GM23248 (cell line): Measurements from ENCODE around the gene CST11. TPM values are rescaled to one million over a fixed set of nuclear protein-coding genes. Genes with fewer than 3 reads are reported as not detected.

Source experiments
- DNase-seq: peaks from one replicate; pipeline ENCODE4 v3.0.0-alpha.2; 2015
- H2AFZ ChIP-seq: fragments of 200-600 bp; sonication (generic); 2 replicates; pipeline ENCODE4 v1.6.1; 2016; ENCODE audit warnings: antibody characterized with exemption
- H3F3A ChIP-seq: fragments of 200-600 bp; sonication (generic); 2 replicates; pipeline ENCODE4 v1.6.1; 2016; ENCODE audit warnings: mild to moderate bottlenecking, antibody characterized with exemption, mixed run types; ENCODE audit not compliant: insufficient read depth
- H3K27ac ChIP-seq: fragments of 200-600 bp; sonication (generic); 2 replicates; pipeline ENCODE4 v1.5.1; 2016; ENCODE audit warnings: mild to moderate bottlenecking
- H3K27me3 ChIP-seq: fragments of 200-600 bp; sonication (generic); replicated peaks from 2 replicates; pipeline ENCODE4 v1.6.1; 2016; ENCODE audit warnings: mild to moderate bottlenecking; ENCODE audit not compliant: insufficient read depth
- H3K36me3 ChIP-seq: fragments of 200-600 bp; sonication (generic); 2 replicates; pipeline ENCODE4 v1.6.1; 2016; ENCODE audit warnings: low read depth, mild to moderate bottlenecking
- H3K4me1 ChIP-seq: fragments of 200-600 bp; sonication (generic); 2 replicates; pipeline ENCODE4 v1.6.1; 2016; ENCODE audit warnings: mild to moderate bottlenecking; ENCODE audit not compliant: insufficient read depth
- H3K4me2 ChIP-seq: fragments of 200-600 bp; sonication (generic); one replicate; pipeline ENCODE4 v1.6.1; 2016; ENCODE audit warnings: mild to moderate bottlenecking; ENCODE audit not compliant: unreplicated experiment
- H3K4me3 ChIP-seq: fragments of 200-600 bp; sonication (generic); 2 replicates; pipeline ENCODE4 v1.5.1; 2016; ENCODE audit warnings: mild to moderate bottlenecking
- H3K79me2 ChIP-seq: fragments of 200-600 bp; sonication (generic); 2 replicates; pipeline ENCODE4 v1.6.1; 2016; ENCODE audit warnings: mild to moderate bottlenecking; ENCODE audit not compliant: insufficient read depth
- H3K9ac ChIP-seq: fragments of 200-600 bp; sonication (generic); 2 replicates; pipeline ENCODE4 v1.6.1; 2016; ENCODE audit warnings: mild to moderate bottlenecking
- H3K9me2 ChIP-seq: fragments of 200-600 bp; sonication (generic); 2 replicates; pipeline ENCODE4 v1.6.1; 2016; ENCODE audit warnings: mixed run types, mild to moderate bottlenecking, moderate library complexity; ENCODE audit not compliant: insufficient read depth
- H3K9me3 ChIP-seq: fragments of 200-600 bp; sonication (generic); one replicate; pipeline ENCODE4 v1.6.1; 2017; ENCODE audit warnings: low read depth
- H4K20me1 ChIP-seq: fragments of 200-600 bp; sonication (generic); 2 replicates; pipeline ENCODE4 v1.6.0; 2016; ENCODE audit not compliant: insufficient read depth
- EZH2 ChIP-seq: fragments of 200-600 bp; sonication (generic); IDR thresholded peaks from 2 replicates; pipeline ENCODE4 v1.6.1; 2018; ENCODE audit warnings: antibody characterized with exemption, mild to moderate bottlenecking; ENCODE audit not compliant: insufficient read depth, poor library complexity, severe bottlenecking
- EZH2phosphoT487 ChIP-seq: fragments of 200-600 bp; sonication (generic); IDR thresholded peaks from 2 replicates; pipeline ENCODE4 v1.6.1; 2018; ENCODE audit warnings: antibody characterized with exemption, moderate library complexity, mild to moderate bottlenecking, low read depth; ENCODE audit not compliant: insufficient read depth
- WGBS, 2 experiments: methylation state at CpG; one replicate each; pipeline ENCODE4 v1.1.6; 2015 to 2017; ENCODE audit warnings: low lambda C conversion rate in 2 of 2, low coverage in 1 of 2; ENCODE audit errors: missing lambda C conversion rate in 2 of 2; 5-methylcytosine and 5-hydroxymethylcytosine counted together
- in situ Hi-C: fragments of 300-500 bp; cut with MboI; formaldehyde crosslinking; loops from 2 replicates; pipeline ENCODE4 v1.15.0; 2020
- polyA plus RNA-seq: library from polyadenylated mRNA; unstranded; fragments of >200 nt; fragmentation: Nextera tagmentation; extraction: Ambion mirVana; gene quantifications from 2 replicates; pipeline ENCODE4 v1.2.1, GENCODE V29; 2016
- total RNA-seq: library from RNA; depleted of rRNA; stranded (reverse); fragments of >200 nt; shearing (Covaris generic); gene quantifications from 2 replicates; pipeline ENCODE4 v1.2.3, GENCODE V29; 2014; rRNA removed

CST11 gene, protein sequence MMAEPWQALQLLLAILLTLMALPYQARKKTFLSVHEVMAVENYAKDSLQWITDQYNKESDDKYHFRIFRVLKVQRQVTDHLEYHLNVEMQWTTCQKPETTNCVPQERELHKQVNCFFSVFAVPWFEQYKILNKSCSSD
- total RNA-seq (not detected in 2 replicates), polyA plus RNA-seq (not detected in 2 replicates)

DNA sequence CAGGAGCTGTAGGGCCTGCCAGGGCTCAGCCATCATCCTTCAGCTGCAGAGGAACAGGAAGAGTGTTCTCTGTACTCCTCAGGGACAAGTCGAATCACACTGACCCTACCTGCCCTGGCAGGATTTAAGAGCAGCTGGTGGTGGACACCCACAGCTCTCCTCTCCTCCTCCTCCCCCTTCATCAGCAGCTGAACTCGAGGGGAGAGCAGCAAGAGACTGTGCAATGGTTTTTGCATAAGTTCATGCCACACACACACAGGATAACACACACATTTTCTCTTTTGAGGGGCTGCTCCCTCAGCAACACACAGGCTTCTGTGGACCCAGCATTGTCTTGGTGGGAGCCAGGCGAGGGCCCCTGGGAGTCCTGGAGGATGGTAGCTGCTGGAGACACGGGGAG is at the start of gene CST11:
CST11 (minus strand) TSS at position 101 of the 400 bp plus-strand sequence; CDS start at position 36, 65 bp downstream.
- H3K4me3 ChIP-seq, result no peak within 1 kb of the TSS
- TF ChIP-seq EZH2 (no peak), EZH2phosphoT487 (no peak)
- DNase-seq, result no peak
- H3K9me2 ChIP-seq, result no peaks in the 10 kb centered on the region
- H3F3A ChIP-seq, result no peaks in the 10 kb centered on the region
- H3K27me3 ChIP-seq, result no peaks in the 10 kb centered on the region; the same call in none of the 2 replicates
- no peak within 1 kb of the TSS for H2AFZ ChIP-seq
- H3K9ac ChIP-seq, result no peak within 1 kb of the TSS
- no peaks in the 10 kb centered on the region for H3K4me1 ChIP-seq
- H3K36me3 ChIP-seq, result no peaks in the 10 kb centered on the region
- 29 to 34% methylated on average over 4 of the region's 4 CpGs for WGBS, 2 experiments
- no peak within 1 kb of the TSS for H3K4me2 ChIP-seq
- no peaks in the 10 kb centered on the region for H3K79me2 ChIP-seq
- in situ Hi-C loops, result no loop called here
- H3K27ac ChIP-seq, result no peak within 1 kb of the TSS
- no peaks in the 10 kb centered on the region for H4K20me1 ChIP-seq
- no peaks in the 10 kb centered on the region for H3K9me3 ChIP-seq

DNA sequence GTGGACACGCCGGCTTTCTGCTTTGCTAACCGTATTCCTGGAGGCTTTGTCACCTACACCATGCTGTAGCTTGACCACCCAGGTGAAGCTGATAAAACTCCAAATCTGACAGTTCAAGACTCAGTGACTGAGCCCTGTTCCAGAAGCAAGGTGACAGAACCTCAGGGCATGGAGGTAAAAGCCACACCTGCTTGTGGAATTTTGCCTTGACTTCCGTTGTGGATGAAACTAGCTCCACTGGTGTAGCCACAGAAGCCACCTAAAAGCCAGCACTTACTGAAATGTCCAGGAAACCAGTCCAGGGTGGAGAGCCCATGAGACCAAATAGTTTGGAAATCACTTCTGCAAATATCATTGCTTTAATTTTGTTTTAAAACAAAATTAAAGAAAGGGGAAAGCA is 49.2 kb upstream of the CST11 start:
- H4K20me1 ChIP-seq, result no peaks in the 10 kb centered on the region
- H3K9ac ChIP-seq, result no peak overlapping the region
- H3K4me1 ChIP-seq, result no peaks in the 10 kb centered on the region
- in situ Hi-C loops, result no loop called here
- DNase-seq, result no peak
- H3K4me2 ChIP-seq, result no peak overlapping the region
- no peak overlapping the region for H3K27ac ChIP-seq
- no peak for TF ChIP-seq EZH2phosphoT487
- no peak for TF ChIP-seq EZH2
- H3K4me3 ChIP-seq, result no peak overlapping the region
- H3F3A ChIP-seq, result no peaks in the 10 kb centered on the region
- no peaks in the 10 kb centered on the region for H3K9me3 ChIP-seq
- no peaks in the 10 kb centered on the region for H3K9me2 ChIP-seq
- no peaks in the 10 kb centered on the region for H3K36me3 ChIP-seq
- H3K79me2 ChIP-seq, result no peaks in the 10 kb centered on the region
- no peak overlapping the region for H2AFZ ChIP-seq
- 49% methylated on average over 4 of the region's 4 CpGs for WGBS, 2 experiments
- no peaks in the 10 kb centered on the region; the same call in 1 of the 2 replicates for H3K27me3 ChIP-seq

DNA sequence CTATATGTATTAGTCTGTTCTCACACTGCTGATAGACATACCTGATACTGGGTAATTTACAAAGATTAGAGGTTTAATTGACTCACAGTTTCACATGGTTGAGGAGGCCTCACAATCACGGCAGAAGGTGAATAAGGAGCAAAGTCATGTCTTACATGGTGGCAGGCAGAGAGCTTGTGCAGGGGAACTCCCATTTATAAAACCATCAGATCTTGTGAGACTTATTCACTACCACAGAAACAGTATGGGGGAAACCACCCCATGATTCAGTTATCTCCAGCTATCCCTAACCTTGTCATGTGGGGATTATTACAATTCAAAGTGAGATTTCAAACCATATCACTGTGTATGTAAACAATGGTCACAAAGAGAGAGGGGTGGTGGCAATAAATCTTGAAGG is 44.9 kb upstream of the CST11 start:
- Histone ChIP-seq H4K20me1 (no peaks in the 10 kb centered on the region), H3K4me2 (no peak overlapping the region), H3K79me2 (no peaks in the 10 kb centered on the region), H3K9ac (no peak overlapping the region), H3F3A (no peaks in the 10 kb centered on the region), H3K9me2 (no peaks in the 10 kb centered on the region), H3K4me1 (no peaks in the 10 kb centered on the region), H3K36me3 (no peaks in the 10 kb centered on the region), H3K27ac (no peak overlapping the region), H3K9me3 (no peaks in the 10 kb centered on the region), H3K4me3 (no peak overlapping the region), H3K27me3 (no peaks in the 10 kb centered on the region; the same call in 1 of the 2 replicates), H2AFZ (no peak overlapping the region)
- 13 to 33% methylated on average over 1 of the region's 1 CpG for WGBS, 2 experiments
- no peak for TF ChIP-seq EZH2
- no peak for TF ChIP-seq EZH2phosphoT487
- DNase-seq, result no peak
- in situ Hi-C loops, result no loop called here

DNA sequence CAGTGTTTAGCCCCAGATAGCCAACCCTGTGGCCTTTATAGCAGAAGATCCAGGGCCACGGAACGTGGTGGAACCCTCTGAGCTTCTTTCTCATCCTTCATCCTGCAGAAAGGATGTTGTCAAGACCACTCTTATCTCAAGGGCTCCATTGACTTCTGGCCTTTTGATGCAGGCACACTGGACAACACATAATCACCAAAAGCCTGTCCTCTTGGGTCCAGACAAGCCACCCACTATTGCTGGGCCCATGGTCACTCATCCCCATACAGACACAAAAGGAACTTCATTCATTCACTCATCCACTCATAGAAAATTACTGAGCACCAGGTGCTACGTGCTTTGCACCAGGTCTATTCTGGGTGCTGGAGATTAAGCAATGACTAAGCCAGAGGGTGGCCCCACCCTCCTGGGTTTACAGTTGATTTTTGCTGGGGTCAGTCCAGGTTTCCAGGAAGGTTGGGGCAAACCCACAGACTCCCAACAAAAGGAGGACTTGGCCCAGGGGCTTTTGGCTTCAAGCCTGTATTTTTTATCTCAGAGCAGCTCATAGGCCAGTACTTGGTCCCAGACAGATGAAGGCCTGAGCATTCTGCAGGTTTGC is 40.6 kb upstream of the CST11 start:
- Histone ChIP-seq H3K9me3 (no peaks in the 10 kb centered on the region), H3K36me3 (no peaks in the 10 kb centered on the region), H3K9me2 (no peaks in the 10 kb centered on the region), H3K27ac (no peak overlapping the region), H3F3A (no peaks in the 10 kb centered on the region), H3K4me3 (no peak overlapping the region), H3K9ac (no peak overlapping the region), H4K20me1 (no peaks in the 10 kb centered on the region), H3K4me1 (no peaks in the 10 kb centered on the region), H3K4me2 (no peak overlapping the region), H2AFZ (no peak overlapping the region), H3K27me3 (no peaks in the 10 kb centered on the region; the same call in 1 of the 2 replicates), H3K79me2 (no peaks in the 10 kb centered on the region)
- TF ChIP-seq EZH2phosphoT487, result no peak
- TF ChIP-seq EZH2, result no peak
- in situ Hi-C loops, result no loop called here
- no peak for DNase-seq
- 36 to 42% methylated on average over 3 of the region's 3 CpGs for WGBS, 2 experiments

DNA sequence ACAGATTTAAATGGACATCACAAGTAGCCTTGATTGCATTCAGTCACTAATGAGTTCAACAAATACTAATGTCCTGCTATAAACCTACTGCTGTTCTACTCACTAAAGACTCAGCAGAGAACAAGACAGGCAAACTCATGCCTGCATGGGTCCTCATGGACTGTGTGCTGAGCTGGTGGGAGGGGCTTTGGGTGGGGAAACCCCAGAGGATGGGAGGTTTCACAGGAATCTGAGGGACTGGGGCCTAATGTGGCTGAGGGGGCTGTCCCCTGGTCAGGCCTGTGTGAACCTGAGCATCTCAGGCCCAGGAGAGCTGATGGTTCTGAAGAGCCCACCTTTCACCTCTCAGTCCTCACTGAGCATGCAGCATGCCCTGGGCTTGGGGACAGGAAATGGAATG is 39.6 kb upstream of the CST11 start:
- Histone ChIP-seq H3K36me3 (no peaks in the 10 kb centered on the region), H3K4me3 (no peak overlapping the region), H3K4me2 (no peak overlapping the region), H3K9me2 (no peaks in the 10 kb centered on the region), H3K4me1 (no peaks in the 10 kb centered on the region), H3K27me3 (no peaks in the 10 kb centered on the region), H4K20me1 (no peaks in the 10 kb centered on the region), H3K9ac (no peak overlapping the region), H3K79me2 (no peaks in the 10 kb centered on the region), H2AFZ (no peak overlapping the region), H3K27ac (no peak overlapping the region), H3K9me3 (no peaks in the 10 kb centered on the region), H3F3A (no peaks in the 10 kb centered on the region)
- DNase-seq, result no peak
- in situ Hi-C loops, result no loop called here
- TF ChIP-seq EZH2, result no peak
- no peak for TF ChIP-seq EZH2phosphoT487
